Ishikawa (cell line): ENCODE data around the gene FTO.

ENCODE experiments used
- CEBPB ChIP-seq: IDR thresholded peaks from 2 replicates; pipeline ENCODE4 v1.6.1; 2012
- CREB1 ChIP-seq: IDR thresholded peaks from 2 replicates; pipeline ENCODE4 v1.6.1; 2012; ENCODE audit warnings: low read depth
- EGR1 ChIP-seq: IDR thresholded peaks from 2 replicates; pipeline ENCODE4 v1.6.1; 2012
- EP300 ChIP-seq: IDR thresholded peaks from 2 replicates; pipeline ENCODE4 v1.6.1; 2012; ENCODE audit warnings: borderline replicate concordance
- FOXM1 ChIP-seq: IDR thresholded peaks from 2 replicates; pipeline ENCODE4 v1.6.1; 2012; ENCODE audit warnings: low read depth, borderline replicate concordance
- NFIC ChIP-seq: IDR thresholded peaks from 2 replicates; pipeline ENCODE4 v1.6.1; 2012
- RAD21 ChIP-seq: IDR thresholded peaks from 2 replicates; pipeline ENCODE4 v1.6.1; 2012; ENCODE audit warnings: low read depth
- TAF1 ChIP-seq: IDR thresholded peaks from 2 replicates; pipeline ENCODE4 v1.6.1; 2012; ENCODE audit warnings: low read depth, mild to moderate bottlenecking
- TCF12 ChIP-seq: IDR thresholded peaks from 2 replicates; pipeline ENCODE4 v1.6.1; 2012; ENCODE audit warnings: low read depth
- TEAD4 ChIP-seq: IDR thresholded peaks from 2 replicates; pipeline ENCODE4 v1.6.1; 2012
- YY1 ChIP-seq: IDR thresholded peaks from 2 replicates; pipeline ENCODE4 v1.6.1; 2012; ENCODE audit warnings: low read depth
- ZBTB7A ChIP-seq: IDR thresholded peaks from 2 replicates; pipeline ENCODE4 v1.6.1; 2012; ENCODE audit warnings: low read depth
- TF ChIP-seq, protein P1 (sequence below): IDR thresholded peaks from 2 replicates; pipeline ENCODE4 v1.6.1; 2012; ENCODE audit warnings: low read depth, mild to moderate bottlenecking
- TF ChIP-seq, protein P2 (sequence below): IDR thresholded peaks from 2 replicates; pipeline ENCODE4 v1.6.1; 2012
- TF ChIP-seq, protein P3 (sequence below): IDR thresholded peaks from 2 replicates; pipeline ENCODE4 v1.6.1; 2012

FTO gene

DNA sequence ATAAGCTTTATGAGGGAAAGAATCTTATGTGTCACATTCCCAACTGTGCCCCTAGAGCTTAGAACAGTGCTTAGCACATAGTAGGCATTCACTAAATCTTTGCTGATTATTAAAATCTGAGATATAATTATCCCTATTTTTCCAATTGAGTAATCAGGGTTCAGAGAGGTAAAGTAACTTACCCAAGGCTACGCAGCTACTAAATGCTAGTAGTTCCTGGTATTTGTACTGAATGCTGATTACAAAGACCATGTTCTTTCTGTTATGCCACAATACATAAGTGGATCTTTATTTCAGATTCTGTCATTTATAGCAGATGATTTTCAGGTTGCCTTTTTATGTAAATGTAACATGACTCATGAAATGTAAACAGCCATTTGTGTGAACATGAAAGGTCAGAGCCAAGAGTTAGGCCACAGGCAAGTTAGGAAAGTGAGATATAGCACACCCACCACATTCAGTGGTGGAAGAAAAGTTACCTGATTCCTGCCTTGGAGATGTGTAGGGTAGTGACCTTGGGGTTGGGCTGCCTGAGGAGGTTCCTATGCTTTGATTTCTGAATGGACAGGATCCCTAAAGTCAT is 77.2 kb downstream of the FTO start:
- TF ChIP-seq YY1, result no peak
- TF ChIP-seq EGR1, result no peak
- no peak for TF ChIP-seq CREB1
- TF ChIP-seq, protein P1, sequence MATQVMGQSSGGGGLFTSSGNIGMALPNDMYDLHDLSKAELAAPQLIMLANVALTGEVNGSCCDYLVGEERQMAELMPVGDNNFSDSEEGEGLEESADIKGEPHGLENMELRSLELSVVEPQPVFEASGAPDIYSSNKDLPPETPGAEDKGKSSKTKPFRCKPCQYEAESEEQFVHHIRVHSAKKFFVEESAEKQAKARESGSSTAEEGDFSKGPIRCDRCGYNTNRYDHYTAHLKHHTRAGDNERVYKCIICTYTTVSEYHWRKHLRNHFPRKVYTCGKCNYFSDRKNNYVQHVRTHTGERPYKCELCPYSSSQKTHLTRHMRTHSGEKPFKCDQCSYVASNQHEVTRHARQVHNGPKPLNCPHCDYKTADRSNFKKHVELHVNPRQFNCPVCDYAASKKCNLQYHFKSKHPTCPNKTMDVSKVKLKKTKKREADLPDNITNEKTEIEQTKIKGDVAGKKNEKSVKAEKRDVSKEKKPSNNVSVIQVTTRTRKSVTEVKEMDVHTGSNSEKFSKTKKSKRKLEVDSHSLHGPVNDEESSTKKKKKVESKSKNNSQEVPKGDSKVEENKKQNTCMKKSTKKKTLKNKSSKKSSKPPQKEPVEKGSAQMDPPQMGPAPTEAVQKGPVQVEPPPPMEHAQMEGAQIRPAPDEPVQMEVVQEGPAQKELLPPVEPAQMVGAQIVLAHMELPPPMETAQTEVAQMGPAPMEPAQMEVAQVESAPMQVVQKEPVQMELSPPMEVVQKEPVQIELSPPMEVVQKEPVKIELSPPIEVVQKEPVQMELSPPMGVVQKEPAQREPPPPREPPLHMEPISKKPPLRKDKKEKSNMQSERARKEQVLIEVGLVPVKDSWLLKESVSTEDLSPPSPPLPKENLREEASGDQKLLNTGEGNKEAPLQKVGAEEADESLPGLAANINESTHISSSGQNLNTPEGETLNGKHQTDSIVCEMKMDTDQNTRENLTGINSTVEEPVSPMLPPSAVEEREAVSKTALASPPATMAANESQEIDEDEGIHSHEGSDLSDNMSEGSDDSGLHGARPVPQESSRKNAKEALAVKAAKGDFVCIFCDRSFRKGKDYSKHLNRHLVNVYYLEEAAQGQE, result no peak
- no peak for TF ChIP-seq CEBPB
- TF ChIP-seq RAD21, result no peak
- no peak for TF ChIP-seq NFIC
- TF ChIP-seq ZBTB7A, result no peak
- TF ChIP-seq EP300, result no peak
- no peak for TF ChIP-seq TAF1
- TF ChIP-seq FOXM1, result no peak
- TF ChIP-seq, protein P2, sequence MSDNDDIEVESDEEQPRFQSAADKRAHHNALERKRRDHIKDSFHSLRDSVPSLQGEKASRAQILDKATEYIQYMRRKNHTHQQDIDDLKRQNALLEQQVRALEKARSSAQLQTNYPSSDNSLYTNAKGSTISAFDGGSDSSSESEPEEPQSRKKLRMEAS, result no peak
- TF ChIP-seq, protein P3, sequence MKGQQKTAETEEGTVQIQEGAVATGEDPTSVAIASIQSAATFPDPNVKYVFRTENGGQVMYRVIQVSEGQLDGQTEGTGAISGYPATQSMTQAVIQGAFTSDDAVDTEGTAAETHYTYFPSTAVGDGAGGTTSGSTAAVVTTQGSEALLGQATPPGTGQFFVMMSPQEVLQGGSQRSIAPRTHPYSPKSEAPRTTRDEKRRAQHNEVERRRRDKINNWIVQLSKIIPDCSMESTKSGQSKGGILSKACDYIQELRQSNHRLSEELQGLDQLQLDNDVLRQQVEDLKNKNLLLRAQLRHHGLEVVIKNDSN, result no peak
- TF ChIP-seq TEAD4, result no peak
- TF ChIP-seq TCF12, result no peak

DNA sequence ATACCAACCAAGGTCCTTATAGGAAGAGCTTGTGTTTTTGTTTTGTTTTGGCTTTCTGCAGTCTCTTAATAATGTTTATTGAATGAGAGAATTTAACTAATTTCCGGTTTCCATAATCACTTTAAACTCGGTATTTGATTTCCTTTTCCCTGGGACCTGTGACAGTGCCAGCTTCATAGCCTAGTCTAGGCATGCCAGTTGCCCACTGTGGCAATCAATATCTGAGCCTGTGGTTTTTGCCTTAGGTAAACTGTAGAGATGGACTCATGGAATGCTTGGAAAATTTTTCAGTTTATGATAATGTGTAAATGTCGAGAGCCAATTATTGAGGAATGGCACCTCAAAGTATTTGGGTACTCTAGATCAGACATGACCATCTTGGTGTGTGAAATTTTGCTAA is 78.2 kb downstream of the FTO start:
- no peak for TF ChIP-seq YY1

DNA sequence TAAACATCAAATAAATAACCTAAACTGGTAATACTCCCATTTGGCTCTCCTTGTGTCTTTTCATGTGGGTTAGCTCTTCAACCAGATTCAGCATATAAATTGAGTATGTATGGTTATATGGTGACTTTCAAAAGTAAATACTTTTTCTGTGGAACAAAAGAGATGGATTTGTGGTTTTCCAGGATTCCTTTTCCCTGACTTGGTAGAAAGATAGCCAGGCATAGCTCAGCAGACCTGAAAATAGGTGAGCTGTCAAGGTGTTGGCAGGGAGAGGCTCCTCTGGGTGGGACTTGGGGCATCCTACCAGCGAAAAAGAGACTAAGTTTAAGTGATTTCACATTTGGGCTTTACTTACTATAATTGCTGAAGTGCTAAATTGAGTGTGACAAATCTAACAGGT is 80.3 kb downstream of the FTO start:
- TF ChIP-seq EP300 (no peak; the same call in 1 of the 2 replicates), TEAD4 (0 out of 2 replicates have a peak, but pooled peaks have one; percentile 17), RAD21 (no peak)

DNA sequence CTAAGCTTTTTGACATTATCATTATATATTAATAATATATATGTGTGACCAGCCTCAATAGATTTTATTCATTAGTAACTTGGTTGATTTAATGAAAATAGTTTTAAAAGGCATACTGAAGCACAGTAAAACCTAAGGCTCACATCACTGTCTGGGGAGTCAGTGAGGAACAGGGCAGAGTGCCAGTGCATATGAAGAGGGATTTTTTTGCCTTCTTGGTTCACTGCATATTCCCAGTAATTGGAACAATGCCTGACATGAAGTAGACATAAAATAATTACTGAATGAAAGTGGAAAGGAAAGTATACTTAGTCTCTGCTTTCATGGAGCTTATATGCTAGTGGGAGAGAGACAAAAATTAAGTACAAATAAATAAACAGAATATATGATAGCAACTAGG is 81.1 kb downstream of the FTO start:
- TF ChIP-seq CEBPB (no peak), NFIC (peak; percentile 62)

DNA sequence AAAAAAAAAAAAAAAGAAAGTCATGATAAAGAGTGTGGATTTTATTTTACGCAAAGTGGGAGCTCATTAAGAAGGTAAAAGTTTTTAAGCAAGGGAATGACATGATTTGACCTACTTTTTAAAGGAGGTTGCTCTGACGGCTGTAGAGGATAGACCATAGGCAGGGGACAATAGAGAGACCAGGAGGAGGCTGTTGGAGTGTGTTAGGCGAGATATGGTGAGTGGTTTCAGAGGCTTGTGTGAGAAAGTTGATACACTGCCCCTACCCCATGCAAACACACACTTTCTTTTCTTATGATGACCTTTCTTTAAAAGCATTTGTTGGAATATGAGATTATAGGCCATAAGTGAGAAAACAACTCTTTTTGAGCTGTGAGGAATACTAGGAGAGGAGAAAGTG is 82.0 kb downstream of the FTO start:
- TF ChIP-seq EP300 (no peak), FOXM1 (no peak), TAF1 (no peak), ZBTB7A (no peak), YY1 (no peak), NFIC (no peak), RAD21 (no peak), CREB1 (no peak), EGR1 (no peak)
- TF ChIP-seq, protein P2, result no peak
- TF ChIP-seq, protein P1, result no peak

DNA sequence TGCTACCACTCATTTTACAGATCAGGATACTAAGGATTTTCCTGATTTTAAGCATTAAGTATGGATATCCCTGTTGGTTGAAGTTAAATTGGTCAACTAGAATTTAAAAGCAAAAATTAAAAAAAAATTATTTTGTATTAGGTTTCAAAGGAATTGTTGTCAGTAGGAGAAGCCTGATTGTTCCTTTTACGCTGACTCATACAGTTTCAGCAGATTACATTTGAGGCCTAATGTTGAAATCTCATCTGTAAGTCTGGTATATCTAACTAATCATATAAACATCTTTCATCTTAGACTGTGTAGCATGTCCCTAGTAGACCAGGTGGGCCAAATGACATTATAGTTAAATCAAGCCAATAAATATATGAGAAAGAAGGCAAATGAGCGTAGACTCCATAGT is 83.5 kb downstream of the FTO start:
- no peak for TF ChIP-seq EP300
- TF ChIP-seq TEAD4, result no peak
- TF ChIP-seq, protein P3, result no peak

DNA sequence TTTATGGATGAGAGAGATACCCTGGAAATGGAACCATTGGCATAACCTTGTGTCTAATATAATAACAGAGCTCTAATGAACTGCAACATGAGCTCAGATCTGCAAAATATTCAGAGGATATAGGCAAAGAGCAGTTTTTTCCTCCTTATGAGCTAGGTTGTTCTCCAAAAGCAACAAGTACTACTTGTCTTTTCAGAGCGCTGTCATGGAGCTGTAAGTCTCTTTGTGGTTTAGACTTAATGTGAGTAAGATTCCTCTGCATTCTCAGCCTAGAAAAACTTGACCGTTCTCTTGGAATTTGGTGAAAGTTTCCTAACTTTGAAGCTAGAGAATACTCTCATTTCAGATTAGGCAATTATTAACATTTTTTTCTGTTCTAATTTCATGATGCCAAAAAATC is 85.2 kb downstream of the FTO start:
- TF ChIP-seq, protein P1, result no peak
- no peak for TF ChIP-seq TAF1
- no peak for TF ChIP-seq ZBTB7A
- TF ChIP-seq TCF12, result no peak
- no peak for TF ChIP-seq EP300
- no peak for TF ChIP-seq RAD21
- TF ChIP-seq, protein P3, result no peak
- no peak for TF ChIP-seq EGR1
- TF ChIP-seq NFIC, result no peak
